Measurements from ENCODE around the gene PDCD2L. TPM values are rescaled to one million over a fixed set of nuclear protein-coding genes. Genes with fewer than 3 reads are reported as not detected.
A peak's percentile ranks its signal among the peaks of the same experiment; 100 is the strongest.

Gene PDCD2L
- total RNA-seq, 4 donors from 2014 or later: 6.5 to 16.4 (median 12.6) TPM

- no peak overlapping the region for H3K4me3 ChIP-seq (ENCODE audit: low read depth, poor library complexity, severe bottlenecking)
- intact Hi-C loops (cut with DNase I; ENCODE audit: low total_unique reads): no loop called here
- DNase-seq (ENCODE audit: low spot score in 2 of 2): no peak
- WGBS, 2 donors: 89 to 94% methylated on average over 8 of the region's 8 CpGs
- TF ChIP-seq CTCF (IDR thresholded peaks at IDR 0.05): no peak
- no peak for TF ChIP-seq POLR2A (IDR thresholded peaks at IDR 0.05)
Observed at GRCh38 chr19:34402074-34402600, 2.1 kb upstream of the PDCD2L start.

GRCh38 chr19:34403784-34404108, 453 bp upstream of the PDCD2L start:
- H3K4me3 ChIP-seq (ENCODE audit: low read depth, poor library complexity, severe bottlenecking): peak overlapping the region; percentile 78
- TF ChIP-seq POLR2A (IDR thresholded peaks at IDR 0.05): no peak
- WGBS, 2 donors: 18 to 23% methylated on average over 6 of the region's 6 CpGs
- no peak for DNase-seq (ENCODE audit: low spot score in 2 of 2)
- intact Hi-C loops (cut with DNase I; ENCODE audit: low total_unique reads): no loop called here

GRCh38 chr19:34405892-34406660, 1.9 kb downstream of the PDCD2L start:
- intact Hi-C loops (cut with DNase I; ENCODE audit: low total_unique reads): no loop called here
- DNase-seq (ENCODE audit: low spot score in 2 of 2): no peak
- WGBS, 2 donors: 84 to 90% methylated on average over 13 of the region's 13 CpGs
- no peak for TF ChIP-seq POLR2A (IDR thresholded peaks at IDR 0.05)
- TF ChIP-seq CTCF (IDR thresholded peaks at IDR 0.05): no peak
- H3K4me3 ChIP-seq (ENCODE audit: low read depth, poor library complexity, severe bottlenecking): no peak overlapping the region

- WGBS, 2 donors: 88 to 90% methylated on average over 8 of the region's 8 CpGs
- no peak for TF ChIP-seq CTCF (IDR thresholded peaks at IDR 0.05)
- no peak for TF ChIP-seq POLR2A (IDR thresholded peaks at IDR 0.05)
- no peak overlapping the region for H3K4me3 ChIP-seq (ENCODE audit: low read depth, poor library complexity, severe bottlenecking)
- no peak for DNase-seq (ENCODE audit: low spot score in 2 of 2)
- intact Hi-C loops (cut with DNase I; ENCODE audit: low total_unique reads): no loop called here
Observed at GRCh38 chr19:34408411-34408810, 4.2 kb downstream of the PDCD2L start.

- 79 to 87% methylated on average over 10 of the region's 10 CpGs for WGBS, 2 donors
- intact Hi-C loops (cut with DNase I; ENCODE audit: low total_unique reads): no loop called here
- no peak for DNase-seq (ENCODE audit: low spot score in 2 of 2)
- TF ChIP-seq POLR2A (IDR thresholded peaks at IDR 0.05) (no peak), CTCF (IDR thresholded peaks at IDR 0.05) (no peak)
- H3K4me3 ChIP-seq (ENCODE audit: low read depth, poor library complexity, severe bottlenecking): no peak overlapping the region
Observed at GRCh38 chr19:34409189-34410164, 5.3 kb downstream of the PDCD2L start.

- H3K4me3 ChIP-seq (ENCODE audit: low read depth, poor library complexity, severe bottlenecking): no peak overlapping the region
- peak in 1 of 2 donors; percentile 64 for DNase-seq (ENCODE audit: low spot score in 2 of 2)
- WGBS, 2 donors: 92 to 97% methylated on average over 13 of the region's 13 CpGs
- TF ChIP-seq CTCF (IDR thresholded peaks at IDR 0.05) (no peak), POLR2A (IDR thresholded peaks at IDR 0.05) (no peak)
- intact Hi-C loops (cut with DNase I; ENCODE audit: low total_unique reads): no loop called here
Observed at GRCh38 chr19:34411216-34411615, 7.0 kb downstream of the PDCD2L start.
